Keratinocyte (primary cell): ENCODE measurements around the gene RSPRY1. TPM values are rescaled to one million over a fixed set of nuclear protein-coding genes. Genes with fewer than 3 reads are reported as not detected.

Experiments used
- DNase-seq: peaks from one replicate; pipeline ENCODE4 v3.0.0-alpha.2; 2011; ENCODE audit warnings: low read depth, missing footprints, low spot score
- FAIRE-seq: peaks from 2 replicates; lab custom pipeline; 2011; peaks lifted over from hg19 to GRCh38; lab: Jason Lieb, UNC
- H2AFZ ChIP-seq: 2 replicates; pipeline ENCODE4 v1.6.0; 2012; ENCODE audit warnings: low read length, control low read depth, inconsistent platforms; ENCODE audit not compliant: control insufficient read depth
- H3K27ac ChIP-seq: 2 replicates; pipeline ENCODE4 v1.5.1; 2011; ENCODE audit warnings: low read length; ENCODE audit not compliant: control insufficient read depth, insufficient read depth
- H3K27me3 ChIP-seq: 3 replicates; pipeline ENCODE4 v1.6.0; 2011; ENCODE audit warnings: low read length; ENCODE audit not compliant: control insufficient read depth, insufficient read depth; ENCODE audit errors: extremely low read depth
- H3K36me3 ChIP-seq, 2 experiments: 2 replicates in 1 of 2; 3 replicates in 1 of 2; pipeline ENCODE4 v1.5.1; 2011; ENCODE audit warnings: low read length in 2 of 2, mild to moderate bottlenecking in 1 of 2; ENCODE audit not compliant: control insufficient read depth in 2 of 2, insufficient read depth in 2 of 2; ENCODE audit errors: extremely low read depth in 1 of 2
- H3K4me1 ChIP-seq: 3 replicates; pipeline ENCODE4 v1.5.1; 2011; ENCODE audit warnings: low read length; ENCODE audit not compliant: control insufficient read depth, insufficient read depth; ENCODE audit errors: extremely low read depth
- H3K4me2 ChIP-seq: 3 replicates; pipeline ENCODE4 v1.6.0; 2011; ENCODE audit warnings: low read depth, low read length; ENCODE audit not compliant: control insufficient read depth, insufficient read depth; ENCODE audit errors: extremely low read depth
- H3K4me3 ChIP-seq, 3 experiments: fragments of 200-600 bp in 1 of 3; sonication (generic) in 1 of 3; 2 replicates in 2 of 3; 3 replicates in 1 of 3; pipeline ENCODE4 v1.5.1; 2011 to 2016; ENCODE audit warnings: low read length in 3 of 3, mild to moderate bottlenecking in 3 of 3, control low read depth in 2 of 3, inconsistent platforms in 1 of 3, low read depth in 1 of 3, mixed read lengths in 1 of 3, mixed run types in 1 of 3, moderate library complexity in 1 of 3; ENCODE audit not compliant: control insufficient read depth in 2 of 3, insufficient read depth in 2 of 3; ENCODE audit errors: extremely low read depth in 1 of 3
- H3K79me2 ChIP-seq: 2 replicates; pipeline ENCODE4 v1.6.0; 2012; ENCODE audit warnings: low read length; ENCODE audit not compliant: control insufficient read depth, insufficient read depth
- H3K9ac ChIP-seq: 3 replicates; pipeline ENCODE4 v1.6.0; 2011; ENCODE audit warnings: low read length; ENCODE audit not compliant: control insufficient read depth, insufficient read depth; ENCODE audit errors: extremely low read depth
- H3K9me1 ChIP-seq: 3 replicates; pipeline ENCODE4 v1.6.0; 2011; ENCODE audit warnings: low read length; ENCODE audit not compliant: control insufficient read depth, insufficient read depth; ENCODE audit errors: extremely low read depth
- H3K9me3 ChIP-seq: 2 replicates; pipeline ENCODE4 v1.5.1; 2012; ENCODE audit warnings: low read depth, low read length; ENCODE audit not compliant: control insufficient read depth
- H4K20me1 ChIP-seq: 3 replicates; pipeline ENCODE4 v1.6.0; 2011; ENCODE audit warnings: low read length; ENCODE audit not compliant: control insufficient read depth, insufficient read depth; ENCODE audit errors: extremely low read depth
- CTCF ChIP-seq, 3 experiments: IDR thresholded peaks in 1 of 3; conservative IDR thresholded peaks in 1 of 3; optimal IDR thresholded peaks in 1 of 3; 2 replicates in 2 of 3; 3 replicates in 1 of 3; pipeline versions ENCODE3 to v1.5.1; 2011; ENCODE audit warnings: low read length in 3 of 3, mild to moderate bottlenecking in 3 of 3, moderate library complexity in 2 of 3, control low read depth in 1 of 3, inconsistent platforms in 1 of 3; ENCODE audit not compliant: insufficient read depth in 2 of 3; ENCODE audit errors: extremely low read depth in 1 of 3
- EZH2 ChIP-seq: IDR thresholded peaks from one replicate; pipeline ENCODE4 v1.6.1; 2012; ENCODE audit warnings: inconsistent platforms, mild to moderate bottlenecking, low read length, moderate library complexity
- dilution Hi-C: fragments of 300-500 bp; cut with MboI; formaldehyde crosslinking; loops from one replicate; pipeline ENCODE4 v1.7.0; 2020; ENCODE audit warnings: low sequenced_read_pairs; ENCODE audit not compliant: extremely low pct_ligation_motif_present
- polyA plus RNA-seq, 5 experiments: library from polyadenylated mRNA; depleted of rRNA in 3 of 5; stranded (reverse) in 3 of 5; stranded (forward) in 1 of 5; unstranded in 1 of 5; fragments of >200 nt; gene quantifications; 1 replicate in 1 of 5; 2 replicates in 3 of 5; 3 replicates in 1 of 5; pipeline versions ENCODE4 v1.2.1 to v1.2.3, GENCODE V29; 2011 to 2012; ENCODE audit warnings: missing spikeins in 2 of 5, low read depth in 1 of 5, low replicate concordance in 1 of 5

RSPRY1 gene
- polyA plus RNA-seq, 1 donor (not counting 4 experiments of a cell fraction or from before 2014, with no cell fraction given) = 42.2 TPM

DNA sequence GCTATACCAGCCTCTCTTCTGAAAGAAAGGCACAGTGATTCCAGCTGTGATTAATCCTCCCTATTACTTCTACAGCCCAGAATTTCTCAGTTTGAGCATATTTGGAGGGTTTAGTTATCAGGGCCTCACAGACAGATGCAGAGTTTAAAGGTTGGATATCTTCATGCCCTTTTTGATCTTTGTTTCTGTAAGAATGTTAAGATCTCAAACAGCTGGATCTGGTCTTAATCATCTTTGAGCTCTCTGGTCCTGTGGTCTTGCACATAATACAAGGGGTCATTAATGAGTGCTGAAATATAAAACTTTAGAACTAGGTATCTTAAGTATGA lies 49.9 kb downstream of the RSPRY1 start:
- peaks cover 2% of the 10 kb centered on the region for H3K9me1 ChIP-seq
- peaks cover 15 to 54% of the 10 kb centered on the region in 2 experiments for H3K36me3 ChIP-seq
- dilution Hi-C loops = no loop called here
- FAIRE-seq (no peak), DNase-seq (no peak)
- no peak for TF ChIP-seq CTCF (optimal IDR thresholded peaks at IDR 0.05 in 1 of 3, IDR thresholded peaks at IDR 0.05 in 1 of 3, conservative IDR thresholded peaks at IDR 0.05 in 1 of 3; ENCODE audit: extremely low read depth in 1 of 3, insufficient read depth in 2 of 3, low read length in 3 of 3)
- TF ChIP-seq EZH2 = no peak
- H3K4me1 ChIP-seq = peaks cover 7% of the 10 kb centered on the region
- no peaks in the 10 kb centered on the region for H3K79me2 ChIP-seq
- H3K9ac ChIP-seq = no peak overlapping the region
- no peaks in the 10 kb centered on the region for H3K9me3 ChIP-seq
- H3K27ac ChIP-seq = no peak overlapping the region
- H2AFZ ChIP-seq = no peak overlapping the region
- H3K4me2 ChIP-seq = no peak overlapping the region
- H3K4me3 ChIP-seq = no peak overlapping the region
- no peaks in the 10 kb centered on the region for H4K20me1 ChIP-seq
- H3K27me3 ChIP-seq = no peaks in the 10 kb centered on the region

- Histone ChIP-seq H2AFZ (no peak overlapping the region), H3K79me2 (no peaks in the 10 kb centered on the region), H4K20me1 (no peaks in the 10 kb centered on the region), H3K4me2 (no peak overlapping the region), H3K9me1 (peaks cover 2% of the 10 kb centered on the region), H3K9ac (no peak overlapping the region), H3K4me1 (no peaks in the 10 kb centered on the region), H3K27me3 (no peaks in the 10 kb centered on the region), H3K27ac (no peak overlapping the region), H3K36me3 (peaks cover 15 to 38% of the 10 kb centered on the region in 2 experiments), H3K4me3 (no peak overlapping the region), H3K9me3 (no peaks in the 10 kb centered on the region)
- TF ChIP-seq EZH2 (no peak), CTCF (optimal IDR thresholded peaks at IDR 0.05 in 1 of 3, IDR thresholded peaks at IDR 0.05 in 1 of 3, conservative IDR thresholded peaks at IDR 0.05 in 1 of 3; ENCODE audit: extremely low read depth in 1 of 3, insufficient read depth in 2 of 3, low read length in 3 of 3) (no peak)
- dilution Hi-C loops = no loop called here
- FAIRE-seq (no peak), DNase-seq (no peak)
These were observed 52.6 kb downstream of the RSPRY1 start for GRCh38 chr16:57238682-57239081.
